Ascending aorta (tissue), 2 donors: ENCODE measurements around the gene TMEM151B. TPM values are rescaled to one million over a fixed set of nuclear protein-coding genes. Genes with fewer than 3 reads are reported as not detected.
"Not testable (repeated sequence)": the region's sequence is repeated elsewhere in the genome, so short reads cannot be mapped to it uniquely, and the experiment has no call there.

Experiments used
- DNase-seq, 2 donors: peaks; one replicate each; pipeline ENCODE4 v3.0.0-alpha.2; 2019; ENCODE audit warnings: low spot score in 2 of 2
- H3K27ac ChIP-seq, 2 donors: fragments of 200-600 bp; sonication (generic); one replicate each; pipeline ENCODE4 v1.5.1; 2016 to 2017; ENCODE audit warnings: mild to moderate bottlenecking in 1 of 2
- H3K27me3 ChIP-seq: fragments of 200-600 bp; sonication (generic); one replicate; pipeline ENCODE4 v1.5.1; 2017
- H3K36me3 ChIP-seq, 2 donors: fragments of 200-600 bp; sonication (generic); one replicate each; pipeline ENCODE4 v1.5.1; 2016
- H3K4me1 ChIP-seq, 2 donors: fragments of 200-600 bp; sonication (generic); one replicate each; pipeline ENCODE4 v1.5.1; 2016 to 2017; ENCODE audit warnings: mild to moderate bottlenecking in 1 of 2
- H3K4me3 ChIP-seq, 2 donors: fragments of 200-600 bp; sonication (generic); one replicate each; pipeline ENCODE4 v1.5.1; 2016 to 2017; ENCODE audit warnings: mild to moderate bottlenecking in 1 of 2
- H3K9me3 ChIP-seq, 2 donors: fragments of 200-600 bp; sonication (generic); one replicate each; pipeline ENCODE4 v1.5.1; 2016
- intact Hi-C: fragments of 100-400 bp; cut with DNase I; formaldehyde crosslinking; loops from one replicate; pipeline ENCODE4 v1.15.1; 2023
- total RNA-seq: library from RNA; depleted of rRNA; stranded (reverse); fragments of >200 nt; gene quantifications from one replicate; pipeline ENCODE4 v1.1.0, GENCODE V29; 2016
- TF ChIP-seq, protein P1 (sequence below), 3 experiments: fragments of 200-600 bp in 2 of 3; fragments of 450-650 bp in 1 of 3; sonication (generic) in 2 of 3; IDR thresholded peaks; one replicate each; pipeline ENCODE4 v1.5.1; 2016 to 2019; ENCODE audit warnings: antibody characterized with exemption in 3 of 3, mild to moderate bottlenecking in 1 of 3, moderate library complexity in 1 of 3

TMEM151B gene
- total RNA-seq, 1 donor from 2014 or later, result not detected

DNA sequence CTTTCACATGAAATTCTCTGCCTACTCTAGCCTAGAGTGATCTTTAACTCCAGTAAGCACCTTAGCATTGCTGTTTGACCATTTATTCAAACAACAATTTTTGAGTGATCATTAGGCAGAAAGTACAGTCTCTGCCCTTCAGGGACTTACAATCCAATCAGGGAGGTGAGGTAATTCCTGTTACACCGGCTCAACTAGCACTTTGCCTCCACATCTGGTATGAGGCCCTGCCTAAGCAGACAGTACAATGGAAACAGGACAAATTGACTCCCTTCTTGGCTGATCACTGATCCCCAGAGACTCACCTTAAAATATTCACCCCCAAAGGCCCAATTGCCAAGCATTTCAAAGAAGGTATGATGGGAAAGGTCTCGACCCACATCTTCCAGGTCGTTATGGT lies 41.5 kb downstream of the TMEM151B start:
- TF ChIP-seq, protein P1, sequence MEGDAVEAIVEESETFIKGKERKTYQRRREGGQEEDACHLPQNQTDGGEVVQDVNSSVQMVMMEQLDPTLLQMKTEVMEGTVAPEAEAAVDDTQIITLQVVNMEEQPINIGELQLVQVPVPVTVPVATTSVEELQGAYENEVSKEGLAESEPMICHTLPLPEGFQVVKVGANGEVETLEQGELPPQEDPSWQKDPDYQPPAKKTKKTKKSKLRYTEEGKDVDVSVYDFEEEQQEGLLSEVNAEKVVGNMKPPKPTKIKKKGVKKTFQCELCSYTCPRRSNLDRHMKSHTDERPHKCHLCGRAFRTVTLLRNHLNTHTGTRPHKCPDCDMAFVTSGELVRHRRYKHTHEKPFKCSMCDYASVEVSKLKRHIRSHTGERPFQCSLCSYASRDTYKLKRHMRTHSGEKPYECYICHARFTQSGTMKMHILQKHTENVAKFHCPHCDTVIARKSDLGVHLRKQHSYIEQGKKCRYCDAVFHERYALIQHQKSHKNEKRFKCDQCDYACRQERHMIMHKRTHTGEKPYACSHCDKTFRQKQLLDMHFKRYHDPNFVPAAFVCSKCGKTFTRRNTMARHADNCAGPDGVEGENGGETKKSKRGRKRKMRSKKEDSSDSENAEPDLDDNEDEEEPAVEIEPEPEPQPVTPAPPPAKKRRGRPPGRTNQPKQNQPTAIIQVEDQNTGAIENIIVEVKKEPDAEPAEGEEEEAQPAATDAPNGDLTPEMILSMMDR (IDR thresholded peaks at IDR 0.05), result no peak
- Histone ChIP-seq H3K4me3 (no peak overlapping the region), H3K9me3 (no peaks in the 10 kb centered on the region), H3K27me3 (no peaks in the 10 kb centered on the region), H3K36me3 (peaks cover 37 to 39% of the 10 kb centered on the region in 2 donors), H3K27ac (no peak overlapping the region), H3K4me1 (peaks cover 0 to 5% of the 10 kb centered on the region in 2 donors)
- no peak for DNase-seq
- intact Hi-C loops, result loop anchor here (5.0 to 10.0 kb wide), 3 partner anchors 44 to 217 kb away; partner anchors contain the start of genes CDC5L and NFKBIE

DNA sequence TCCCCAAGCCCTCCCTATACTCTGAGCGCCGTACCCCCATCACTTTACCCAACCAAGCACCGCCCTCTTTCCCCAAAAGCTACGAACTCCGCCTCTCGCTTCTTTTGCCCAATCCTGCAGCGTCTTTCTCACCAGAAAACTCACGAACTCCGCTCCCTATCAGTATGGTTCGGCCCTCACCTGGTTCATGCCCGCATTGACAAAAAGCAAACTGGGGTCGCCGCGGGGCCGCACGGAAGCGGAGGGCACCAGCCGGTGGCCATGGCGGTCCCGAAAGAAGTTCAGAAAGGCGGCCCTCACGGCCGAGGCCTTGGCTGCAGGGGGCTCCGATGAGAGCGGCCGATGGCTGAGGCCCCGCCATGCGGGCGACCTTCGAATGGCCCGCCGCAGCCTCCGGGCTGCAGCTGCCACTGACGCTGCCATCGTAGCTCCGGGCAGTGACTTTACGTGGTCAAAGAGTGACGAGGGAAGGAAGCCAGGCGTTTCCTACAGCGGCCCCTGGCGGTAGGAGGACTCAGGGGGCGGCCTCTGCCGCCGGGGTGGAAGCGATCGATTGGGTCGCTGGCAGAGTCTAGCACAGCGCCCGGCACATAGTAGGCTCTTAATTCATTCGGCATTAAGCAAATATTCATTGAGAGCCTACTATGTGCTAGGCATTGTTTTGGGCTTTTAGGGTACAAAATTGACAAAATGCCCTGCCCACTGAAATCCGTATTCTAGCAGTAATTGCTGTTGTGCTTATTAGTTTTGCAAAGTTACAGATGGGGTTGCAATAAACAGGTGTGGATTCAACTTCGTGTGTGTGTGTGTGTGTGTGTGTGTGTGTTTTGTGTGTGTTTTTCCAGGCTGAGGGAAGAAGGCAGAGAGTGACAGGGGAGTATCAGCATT lies 42.9 kb downstream of the TMEM151B start, which contains the start of gene AARS2:
TSS of gene AARS2 (minus strand) at position 447 of the 888 bp plus-strand sequence. CDS start at position 423, 24 bp downstream.
- H3K27ac ChIP-seq, result peak within 1 kb of the TSS; percentile 52 to 76
- peaks cover 0 to 5% of the 10 kb centered on the region in 2 donors for H3K4me1 ChIP-seq
- H3K4me3 ChIP-seq, result peak within 1 kb of the TSS; percentile 90 to 99
- no peaks in the 10 kb centered on the region for H3K9me3 ChIP-seq
- intact Hi-C loops, result loop anchor here (5.0 to 10.0 kb wide), 3 partner anchors 46 to 218 kb away; partner anchors contain the start of genes CDC5L and NFKBIE
- H3K27me3 ChIP-seq, result no peaks in the 10 kb centered on the region
- DNase-seq, result peak; percentile 35 to 91
- TF ChIP-seq, protein P1 (IDR thresholded peaks at IDR 0.05), result peak; percentile 92 to 98 (median 97)
- H3K36me3 ChIP-seq, result peaks cover 29 to 30% of the 10 kb centered on the region in 2 donors

DNA sequence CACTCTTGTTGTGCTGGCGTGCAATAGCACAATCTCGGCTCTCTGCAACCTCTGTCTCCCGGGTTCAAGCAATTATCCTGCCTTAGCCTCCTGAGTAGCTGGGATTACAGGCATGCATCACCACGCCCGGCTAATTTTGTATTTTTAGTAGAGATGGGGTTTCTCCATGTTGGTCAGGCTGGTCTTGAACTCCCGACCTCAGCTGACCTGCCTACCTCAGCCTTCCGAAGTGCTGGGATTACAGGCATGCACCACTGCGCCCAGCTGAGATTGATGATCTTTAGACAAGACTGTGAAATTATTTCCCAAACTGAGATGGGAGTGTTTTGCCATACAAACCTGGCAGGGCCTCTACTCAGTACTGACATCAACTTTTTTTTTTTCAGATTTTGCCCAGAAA lies 44.4 kb downstream of the TMEM151B start:
- not testable (repeated sequence) for H3K27me3 ChIP-seq, H3K4me1 ChIP-seq, H3K9me3 ChIP-seq, DNase-seq, H3K27ac ChIP-seq, H3K4me3 ChIP-seq
- intact Hi-C loops, result loop anchor here (5.0 to 10.0 kb wide), 3 partner anchors 47 to 220 kb away; partner anchors contain the start of genes CDC5L and NFKBIE
- H3K36me3 ChIP-seq, result peaks cover 16 to 22% of the 10 kb centered on the region in 2 donors

DNA sequence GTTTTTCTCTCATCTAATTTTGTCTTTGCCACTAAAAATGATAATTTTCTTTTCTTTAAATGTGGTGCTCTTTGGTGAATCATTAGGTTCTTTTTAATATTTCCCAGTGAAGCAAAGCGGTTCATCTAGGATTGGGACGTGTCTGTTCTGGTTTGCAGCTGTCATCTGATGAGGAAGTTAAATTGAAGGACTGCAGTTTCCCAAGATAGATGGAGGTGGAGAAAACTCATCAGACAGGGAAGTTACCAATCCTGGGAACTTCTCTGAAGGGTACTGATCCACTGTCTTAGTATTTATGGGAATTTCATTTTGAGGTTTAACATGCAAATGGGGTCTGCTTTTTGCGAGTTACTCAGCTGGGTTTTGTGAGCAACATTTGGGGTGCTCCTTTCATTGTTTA lies 45.3 kb downstream of the TMEM151B start:
- Histone ChIP-seq H3K4me1 (peaks cover 0 to 5% of the 10 kb centered on the region in 2 donors), H3K4me3 (no peak overlapping the region), H3K36me3 (peaks cover 7 to 13% of the 10 kb centered on the region in 2 donors), H3K9me3 (no peaks in the 10 kb centered on the region), H3K27ac (no peak overlapping the region), H3K27me3 (no peaks in the 10 kb centered on the region)
- intact Hi-C loops, result loop anchor here (10.0 kb wide), 1 partner anchor 221 kb away; no protein-coding TSS in a partner anchor
- no peak for DNase-seq
- TF ChIP-seq, protein P1 (IDR thresholded peaks at IDR 0.05), result no peak

DNA sequence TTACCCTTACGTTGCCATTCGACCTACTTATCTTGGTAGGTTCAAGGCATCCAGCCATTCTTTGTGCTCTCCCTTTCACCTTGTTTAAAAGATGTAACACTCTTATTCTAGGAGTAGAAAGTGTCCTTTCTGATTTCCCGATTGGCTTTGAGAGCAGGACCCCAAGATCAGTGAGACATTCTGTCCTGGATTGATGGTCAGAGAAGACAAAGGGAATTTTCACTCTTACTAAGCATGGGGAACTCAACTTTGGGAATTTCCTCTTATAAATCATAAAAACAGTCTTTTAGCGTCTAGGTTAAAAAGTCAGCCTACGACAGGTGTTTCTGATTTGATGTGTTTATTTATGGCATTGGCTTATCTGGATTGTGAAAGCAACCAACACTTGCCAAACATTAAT lies 45.7 kb downstream of the TMEM151B start:
- Histone ChIP-seq H3K27ac (no peak overlapping the region), H3K27me3 (no peaks in the 10 kb centered on the region), H3K4me3 (no peak overlapping the region), H3K9me3 (no peaks in the 10 kb centered on the region), H3K36me3 (peaks cover 3 to 9% of the 10 kb centered on the region in 2 donors), H3K4me1 (peaks cover 0 to 5% of the 10 kb centered on the region in 2 donors)
- TF ChIP-seq, protein P1 (IDR thresholded peaks at IDR 0.05), result no peak
- DNase-seq, result no peak
- intact Hi-C loops, result loop anchor here (10.0 kb wide), 1 partner anchor 221 kb away; no protein-coding TSS in a partner anchor

DNA sequence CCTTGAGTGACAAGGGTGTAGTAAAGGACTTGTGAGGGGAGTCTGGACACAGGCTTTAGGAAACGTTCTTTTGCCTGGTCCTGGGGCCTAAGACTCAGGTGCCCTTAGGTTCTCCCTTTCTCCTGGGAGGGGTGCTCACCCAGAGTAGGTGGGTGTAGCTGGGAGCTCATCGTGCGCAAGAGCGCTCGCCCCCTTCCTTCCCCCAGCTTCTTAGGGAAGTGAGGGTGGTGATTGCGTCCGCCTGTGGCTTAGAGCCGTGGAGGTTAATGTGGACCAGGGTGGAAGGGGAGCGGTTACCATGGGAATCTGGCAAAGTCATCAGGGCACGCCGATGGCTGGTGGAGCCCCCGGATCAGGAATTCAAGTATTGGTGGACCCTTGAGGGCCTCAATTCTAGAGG lies 46.2 kb downstream of the TMEM151B start:
- Histone ChIP-seq H3K36me3 (peaks cover 0 to 3% of the 10 kb centered on the region in 2 donors), H3K4me1 (peaks cover 0 to 5% of the 10 kb centered on the region in 2 donors), H3K9me3 (no peaks in the 10 kb centered on the region), H3K27me3 (no peaks in the 10 kb centered on the region), H3K4me3 (no peak overlapping the region), H3K27ac (no peak overlapping the region)
- TF ChIP-seq, protein P1 (IDR thresholded peaks at IDR 0.05), result no peak
- intact Hi-C loops, result loop anchor here (10.0 kb wide), 1 partner anchor 222 kb away; no protein-coding TSS in a partner anchor
- DNase-seq, result no peak

DNA sequence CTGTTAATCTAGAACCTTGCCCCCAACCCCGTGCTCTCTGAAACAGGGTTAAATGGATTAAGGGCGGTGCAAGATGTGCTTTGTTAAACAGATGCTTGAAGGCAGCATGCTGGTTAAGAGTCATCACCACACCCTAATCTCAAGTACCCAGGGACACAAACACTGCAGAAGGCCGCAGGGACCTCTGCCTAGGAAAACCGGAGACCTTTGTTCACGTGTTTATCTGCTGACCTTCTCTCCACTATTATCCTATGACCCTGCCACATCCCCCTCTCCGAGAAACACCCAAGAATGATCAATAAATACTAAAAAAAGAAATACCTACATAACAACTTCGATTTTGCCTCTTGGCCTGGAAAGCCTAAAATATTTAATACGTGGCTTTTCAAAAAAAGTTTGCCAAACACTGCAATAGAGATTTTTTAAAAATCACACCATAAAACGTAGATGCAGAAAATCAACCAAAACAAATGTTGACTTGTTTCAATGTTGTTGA lies 46.9 kb downstream of the TMEM151B start:
- H3K36me3 ChIP-seq, H3K4me1 ChIP-seq, H3K4me3 ChIP-seq, H3K27ac ChIP-seq, H3K27me3 ChIP-seq, H3K9me3 ChIP-seq, DNase-seq: not testable (repeated sequence)
- intact Hi-C loops, result loop anchor here (10.0 kb wide), 1 partner anchor 222 kb away; no protein-coding TSS in a partner anchor
